Measurements from ENCODE around the gene TSPYL2. TPM values are rescaled to one million over a fixed set of nuclear protein-coding genes. Genes with fewer than 3 reads are reported as not detected.
A peak's percentile ranks its signal among the peaks of the same experiment; 100 is the strongest.

Gene TSPYL2
- total and polyA plus RNA-seq, 10 donors: 28.6 to 65.8 (median 51.8) TPM

DNA sequence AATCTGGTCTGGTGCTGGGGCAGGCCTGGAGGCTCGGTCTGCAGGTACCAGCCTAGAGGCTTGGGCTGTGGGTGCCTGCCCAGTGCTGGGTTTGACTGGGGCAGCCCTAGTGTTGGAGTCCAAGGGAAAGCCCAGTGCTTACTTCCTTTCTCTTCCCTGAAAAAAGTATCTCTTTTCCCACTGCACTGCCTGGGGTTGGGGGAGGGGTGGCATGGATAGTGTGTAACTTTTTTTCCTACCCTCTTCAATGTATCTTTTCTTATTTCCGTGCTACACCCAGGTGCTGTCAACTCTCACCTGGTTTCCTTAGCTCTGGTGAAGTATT lies 33.3 kb downstream of the TSPYL2 start:
- WGBS, 5 donors: 65 to 92% (median 82%) methylated on average over 1 to 2 of the region's 2 CpGs
- TF ChIP-seq POLR2A (IDR thresholded peaks at IDR 0.05): no peak
- no peak for TF ChIP-seq POLR2AphosphoS5 (IDR thresholded peaks at IDR 0.05)
- TF ChIP-seq CTCF (IDR thresholded peaks at IDR 0.05 in 8 of 11, conservative IDR thresholded peaks at IDR 0.05 in 3 of 11): no peak
- Histone ChIP-seq H3K27ac (peak overlapping the region in 3 of 8 donors; percentile 30 to 51 (median 38)), H3K4me3 (no peak overlapping the region), H3K9me3 (no peaks in the 10 kb centered on the region), H3K4me1 (no peaks in the 10 kb centered on the region), H3K27me3 (replicated peaks in 1 of 7) (no peaks in the 10 kb centered on the region), H3K36me3 (peaks cover 0 to 10% (median 0%) of the 10 kb centered on the region in 6 donors)
- DNase-seq: no peak
- intact Hi-C loops (cut with DNase I; ENCODE audit: low total_unique reads): no loop called here

- Histone ChIP-seq H3K4me1 (no peaks in the 10 kb centered on the region), H3K4me3 (no peak overlapping the region), H3K27ac (peak overlapping the region in 2 of 8 donors; percentile 38 to 51), H3K27me3 (replicated peaks in 1 of 7) (no peaks in the 10 kb centered on the region), H3K9me3 (no peaks in the 10 kb centered on the region), H3K36me3 (peaks cover 0 to 10% (median 0%) of the 10 kb centered on the region in 6 donors)
- WGBS, 5 donors: 59 to 72% (median 66%) methylated on average over 3 of the region's 3 CpGs
- no peak for DNase-seq
- intact Hi-C loops (cut with DNase I; ENCODE audit: low total_unique reads): no loop called here
- TF ChIP-seq CTCF (IDR thresholded peaks at IDR 0.05 in 8 of 11, conservative IDR thresholded peaks at IDR 0.05 in 3 of 11): no peak
- TF ChIP-seq POLR2AphosphoS5 (IDR thresholded peaks at IDR 0.05): no peak
- no peak for TF ChIP-seq POLR2A (IDR thresholded peaks at IDR 0.05)
These were observed 33.9 kb downstream of the TSPYL2 start for GRCh38 chrX:53116101-53116500.

- H3K27me3 ChIP-seq (replicated peaks in 1 of 7): no peaks in the 10 kb centered on the region
- no peak overlapping the region for H3K4me3 ChIP-seq
- intact Hi-C loops (cut with DNase I; ENCODE audit: low total_unique reads): no loop called here
- WGBS, 5 donors: 41 to 86% (median 70%) methylated on average over 1 of the region's 1 CpG
- H3K4me1 ChIP-seq: no peaks in the 10 kb centered on the region
- H3K36me3 ChIP-seq: no peaks in the 10 kb centered on the region
- TF ChIP-seq CTCF (IDR thresholded peaks at IDR 0.05 in 8 of 11, conservative IDR thresholded peaks at IDR 0.05 in 3 of 11): no peak
- no peak for TF ChIP-seq POLR2A (IDR thresholded peaks at IDR 0.05)
- no peak for TF ChIP-seq POLR2AphosphoS5 (IDR thresholded peaks at IDR 0.05)
- DNase-seq: no peak
- peaks cover 0 to 7% (median 0%) of the 10 kb centered on the region in 8 donors for H3K9me3 ChIP-seq
- no peak overlapping the region for H3K27ac ChIP-seq
These were observed 39.8 kb downstream of the TSPYL2 start for GRCh38 chrX:53122013-53122412.

- Histone ChIP-seq H3K9me3 (peaks cover 0 to 7% (median 0%) of the 10 kb centered on the region in 8 donors), H3K36me3 (peaks cover 0 to 3% (median 0%) of the 10 kb centered on the region in 6 donors), H3K4me3 (no peak overlapping the region), H3K27me3 (replicated peaks in 1 of 7) (peaks cover 0 to 6% (median 0%) of the 10 kb centered on the region in 7 donors), H3K27ac (no peak overlapping the region), H3K4me1 (no peaks in the 10 kb centered on the region)
- intact Hi-C loops (cut with DNase I; ENCODE audit: low total_unique reads): no loop called here
- no peak for DNase-seq
- TF ChIP-seq POLR2A (IDR thresholded peaks at IDR 0.05) (no peak), CTCF (IDR thresholded peaks at IDR 0.05 in 8 of 11, conservative IDR thresholded peaks at IDR 0.05 in 3 of 11) (no peak), POLR2AphosphoS5 (IDR thresholded peaks at IDR 0.05) (no peak)
These were observed 43.3 kb downstream of the TSPYL2 start for GRCh38 chrX:53125506-53125905.

Data from spleen (tissue), 11 donors.